ENCODE results near the gene MAN2C1.
"Not testable (repeated sequence)": the region's sequence is repeated elsewhere in the genome, so short reads cannot be mapped to it uniquely, and the experiment has no call there.

Gene MAN2C1

GRCh38 chr15:75342221-75342620, 26.2 kb downstream of the MAN2C1 start:
- no peak for DNase-seq

GRCh38 chr15:75339531-75340240, 28.7 kb downstream of the MAN2C1 start:
- DNase-seq: no peak

GRCh38 chr15:75338661-75339240, 29.7 kb downstream of the MAN2C1 start:
- no peak for DNase-seq

- DNase-seq: peak; percentile 65
Observed at GRCh38 chr15:75335705-75336355, 32.6 kb downstream of the MAN2C1 start, which contains the start of gene COMMD4. Gene COMMD4, plus strand, starts transcription at chr15:75336063. Its CDS starts 27 bp downstream, at chr15:75336090.

- DNase-seq: no peak
Observed at GRCh38 chr15:75335313-75335704, 33.1 kb downstream of the MAN2C1 start.

- not testable (repeated sequence) for DNase-seq
Observed at GRCh38 chr15:75333654-75334419, 34.6 kb downstream of the MAN2C1 start.

GRCh38 chr15:75332093-75332492, 36.3 kb downstream of the MAN2C1 start:
- DNase-seq: not testable (repeated sequence)

GRCh38 chr15:75329571-75329970, 38.8 kb downstream of the MAN2C1 start:
- no peak for DNase-seq

- DNase-seq: no peak
Observed at GRCh38 chr15:75328493-75329314, 39.7 kb downstream of the MAN2C1 start.

GRCh38 chr15:75327491-75327890, 40.9 kb downstream of the MAN2C1 start:
- DNase-seq: no peak

- DNase-seq: no peak
Observed at GRCh38 chr15:75327005-75327404, 41.4 kb downstream of the MAN2C1 start.

- DNase-seq: no peak
Observed at GRCh38 chr15:75325922-75326321, 42.5 kb downstream of the MAN2C1 start.

- no peak for DNase-seq
Observed at GRCh38 chr15:75321711-75322110, 46.7 kb downstream of the MAN2C1 start.

- DNase-seq: not testable (repeated sequence)
Observed at GRCh38 chr15:75319231-75319897, 49.0 kb downstream of the MAN2C1 start.

- no peak for DNase-seq
Observed at GRCh38 chr15:75314552-75315290, 53.7 kb downstream of the MAN2C1 start.

GRCh38 chr15:75313116-75313845, 55.1 kb downstream of the MAN2C1 start:
- no peak for DNase-seq

- not testable (repeated sequence) for DNase-seq
Observed at GRCh38 chr15:75312548-75312947, 55.9 kb downstream of the MAN2C1 start.

GRCh38 chr15:75309711-75310110, 58.7 kb downstream of the MAN2C1 start:
- DNase-seq: no peak

- DNase-seq: peak; percentile 31
Observed at GRCh38 chr15:75307778-75308390, 60.5 kb downstream of the MAN2C1 start.

- DNase-seq: no peak
Observed at GRCh38 chr15:75306188-75306587, 62.2 kb downstream of the MAN2C1 start.

Data from NCI-H1694 treated with DMSO at 0.1 percent for 48 hours (cell line).